Measurements from ENCODE around the gene KRTDAP.

The KRTDAP gene

GRCh38 chr19:35490364-35490763, at the start of gene KRTDAP:
Gene KRTDAP, minus strand, starts transcription at chr19:35490464. Its CDS starts 22 bp downstream, at chr19:35490442.
- DNase-seq = no peak

GRCh38 chr19:35539850-35540249, 49.6 kb upstream of the KRTDAP start:
- no peak for DNase-seq

GRCh38 chr19:35539314-35539713, 49.0 kb upstream of the KRTDAP start:
- DNase-seq = no peak

GRCh38 chr19:35534803-35535480, 44.7 kb upstream of the KRTDAP start:
- DNase-seq = no peak

GRCh38 chr19:35533822-35534392, 43.6 kb upstream of the KRTDAP start:
- no peak for DNase-seq

- DNase-seq = no peak
Measured at GRCh38 chr19:35533201-35533821, 43.0 kb upstream of the KRTDAP start, which contains the start of gene GAPDHS. Gene GAPDHS, plus strand, starts transcription at chr19:35533456. Its CDS starts 72 bp downstream, at chr19:35533528.

GRCh38 chr19:35531291-35531690, 41.0 kb upstream of the KRTDAP start:
- DNase-seq = no peak

- DNase-seq = no peak
Measured at GRCh38 chr19:35529241-35530218, 39.3 kb upstream of the KRTDAP start.

GRCh38 chr19:35528218-35529038, 38.2 kb upstream of the KRTDAP start, which contains the start of gene SBSN:
Gene SBSN, minus strand, starts transcription at chr19:35528311. Its CDS starts 30 bp downstream, at chr19:35528281.
- no peak for DNase-seq

- DNase-seq = no peak
Measured at GRCh38 chr19:35525873-35526272, 35.6 kb upstream of the KRTDAP start.

- DNase-seq = no peak
Measured at GRCh38 chr19:35524181-35524837, 34.0 kb upstream of the KRTDAP start.

GRCh38 chr19:35522745-35523327, 32.6 kb upstream of the KRTDAP start:
- no peak for DNase-seq

GRCh38 chr19:35521124-35521743, 31.0 kb upstream of the KRTDAP start:
- DNase-seq = no peak

GRCh38 chr19:35519291-35519690, 29.0 kb upstream of the KRTDAP start:
- no peak for DNase-seq

- no peak for DNase-seq
Measured at GRCh38 chr19:35518313-35518712, 28.0 kb upstream of the KRTDAP start.

GRCh38 chr19:35517342-35517741, 27.1 kb upstream of the KRTDAP start:
- DNase-seq = no peak

- DNase-seq = no peak
Measured at GRCh38 chr19:35516310-35516709, 26.0 kb upstream of the KRTDAP start.

GRCh38 chr19:35514282-35514809, 24.1 kb upstream of the KRTDAP start:
- no peak for DNase-seq

GRCh38 chr19:35513628-35514281, 23.5 kb upstream of the KRTDAP start, which contains the start of gene DMKN:
Gene DMKN, minus strand, starts transcription at chr19:35513649. Its CDS starts 174 bp downstream, at chr19:35513475.
- DNase-seq = no peak

All from right forelimb (tissue), 1 donor.